NB4 (cell line): Measurements from ENCODE around the gene SCFD2.

Experiments
- CTCF ChIP-seq: IDR thresholded peaks from one replicate; pipeline ENCODE4 v1.5.1; 2012; ENCODE audit warnings: low read depth, low read length
- POLR2A ChIP-seq: IDR thresholded peaks from 2 replicates; pipeline ENCODE4 v1.6.1; 2011; ENCODE audit warnings: mild to moderate bottlenecking; ENCODE audit not compliant: insufficient read length; ENCODE audit errors: extremely low read depth

GRCh38 chr4:52943677-52944076 lies 422.2 kb downstream of the SCFD2 start:
- TF ChIP-seq POLR2A (no peak), CTCF (no peak)
